ENCODE measurements around the gene KDM1A.

The KDM1A gene

GRCh38 chr1:23023174-23023845, 4.0 kb downstream of the KDM1A start:
- TF ChIP-seq, protein P1, sequence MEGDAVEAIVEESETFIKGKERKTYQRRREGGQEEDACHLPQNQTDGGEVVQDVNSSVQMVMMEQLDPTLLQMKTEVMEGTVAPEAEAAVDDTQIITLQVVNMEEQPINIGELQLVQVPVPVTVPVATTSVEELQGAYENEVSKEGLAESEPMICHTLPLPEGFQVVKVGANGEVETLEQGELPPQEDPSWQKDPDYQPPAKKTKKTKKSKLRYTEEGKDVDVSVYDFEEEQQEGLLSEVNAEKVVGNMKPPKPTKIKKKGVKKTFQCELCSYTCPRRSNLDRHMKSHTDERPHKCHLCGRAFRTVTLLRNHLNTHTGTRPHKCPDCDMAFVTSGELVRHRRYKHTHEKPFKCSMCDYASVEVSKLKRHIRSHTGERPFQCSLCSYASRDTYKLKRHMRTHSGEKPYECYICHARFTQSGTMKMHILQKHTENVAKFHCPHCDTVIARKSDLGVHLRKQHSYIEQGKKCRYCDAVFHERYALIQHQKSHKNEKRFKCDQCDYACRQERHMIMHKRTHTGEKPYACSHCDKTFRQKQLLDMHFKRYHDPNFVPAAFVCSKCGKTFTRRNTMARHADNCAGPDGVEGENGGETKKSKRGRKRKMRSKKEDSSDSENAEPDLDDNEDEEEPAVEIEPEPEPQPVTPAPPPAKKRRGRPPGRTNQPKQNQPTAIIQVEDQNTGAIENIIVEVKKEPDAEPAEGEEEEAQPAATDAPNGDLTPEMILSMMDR (IDR thresholded peaks at IDR 0.05): no peak
- TF ChIP-seq ZFX (IDR thresholded peaks at IDR 0.05; ENCODE audit: borderline replicate concordance): no peak
- no peak overlapping the region for H3K27ac ChIP-seq

DNA sequence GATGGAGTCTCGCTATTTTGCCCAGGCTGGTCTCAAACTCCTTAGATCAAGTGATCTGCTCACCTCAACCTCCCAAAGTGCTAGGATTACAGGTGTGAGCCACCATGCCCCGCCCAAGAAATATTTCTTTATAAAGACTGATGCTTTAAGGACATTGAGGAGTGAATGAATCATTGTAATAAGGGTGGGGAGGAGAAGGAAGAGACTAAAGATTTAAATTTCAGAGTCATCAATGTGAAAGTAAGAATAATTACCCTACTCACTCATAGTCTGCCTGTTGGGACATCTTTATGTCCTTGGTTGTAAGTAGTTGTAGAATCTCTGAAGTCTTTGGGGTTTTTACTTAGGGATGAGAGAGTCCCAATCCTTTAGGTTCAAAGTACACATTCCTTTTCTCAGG, 7.3 kb downstream of the KDM1A start:
- no peak overlapping the region for H3K27ac ChIP-seq
- TF ChIP-seq ZFX (IDR thresholded peaks at IDR 0.05; ENCODE audit: borderline replicate concordance): no peak
- TF ChIP-seq, protein P1 (IDR thresholded peaks at IDR 0.05): no peak

DNA sequence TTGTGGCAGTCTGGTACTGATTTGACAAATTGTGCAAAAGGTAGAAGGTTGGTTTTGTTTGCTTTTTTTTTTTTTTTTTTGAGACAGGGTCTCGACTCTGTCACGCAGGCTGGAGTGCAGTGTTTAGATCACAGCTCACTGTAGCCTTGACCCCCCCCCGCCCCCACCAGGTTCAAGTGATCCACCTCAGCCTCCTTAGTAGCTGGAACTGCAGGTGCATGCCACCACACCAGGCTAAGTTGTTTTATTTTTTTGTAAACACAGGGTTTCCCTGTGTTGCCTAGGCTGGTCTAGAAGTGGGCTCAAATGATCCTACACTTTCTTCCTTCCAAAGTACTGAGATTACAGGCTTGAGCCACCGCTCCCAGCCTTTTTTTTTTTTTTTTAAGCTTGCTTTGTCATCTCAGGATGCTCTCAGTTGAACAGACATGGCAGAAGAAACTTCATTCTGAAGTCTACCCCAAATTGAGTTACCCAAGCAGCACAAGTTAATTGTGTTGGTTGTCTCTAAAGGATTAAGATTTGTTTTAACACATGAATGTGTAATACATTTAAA, 8.2 kb downstream of the KDM1A start:
- TF ChIP-seq, protein P1 (IDR thresholded peaks at IDR 0.05): no peak
- no peak for TF ChIP-seq ZFX (IDR thresholded peaks at IDR 0.05; ENCODE audit: borderline replicate concordance)
- H3K27ac ChIP-seq: no peak overlapping the region

- H3K27ac ChIP-seq: no peak overlapping the region
- TF ChIP-seq, protein P1 (IDR thresholded peaks at IDR 0.05): no peak
- no peak for TF ChIP-seq ZFX (IDR thresholded peaks at IDR 0.05; ENCODE audit: borderline replicate concordance)
Observed at GRCh38 chr1:23029337-23029736, 10.1 kb downstream of the KDM1A start.

DNA sequence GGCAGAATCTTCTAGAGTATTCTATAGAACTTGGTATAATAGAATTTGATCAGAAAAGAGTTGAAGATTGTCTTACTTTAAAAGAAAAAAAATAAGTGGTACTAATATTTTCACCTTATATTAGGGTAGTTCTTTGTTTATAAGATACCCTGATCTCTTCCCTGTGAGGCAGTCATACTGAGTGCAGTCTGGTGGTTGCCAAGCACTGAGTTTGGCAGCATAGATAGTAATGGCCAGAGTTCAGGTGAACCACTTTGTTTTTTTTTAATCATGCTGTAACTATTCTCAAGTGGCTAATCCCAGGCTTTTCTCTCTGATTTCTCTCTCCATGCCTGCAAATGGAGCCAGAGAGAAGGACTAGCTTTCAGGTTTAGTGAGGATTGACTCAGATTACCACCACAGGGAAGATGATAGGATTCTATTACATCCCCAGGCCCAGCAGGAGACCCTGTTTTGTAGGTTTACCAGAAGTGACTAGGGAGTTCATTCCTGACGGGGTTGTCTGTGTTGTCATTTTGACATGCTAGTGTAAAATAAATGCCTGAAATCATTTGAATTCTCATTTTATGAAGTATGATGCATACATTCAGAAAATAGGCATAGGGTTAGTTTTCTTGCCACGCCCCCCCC, 16.7 kb downstream of the KDM1A start:
- TF ChIP-seq, protein P1 (IDR thresholded peaks at IDR 0.05): no peak
- no peak for TF ChIP-seq ZFX (IDR thresholded peaks at IDR 0.05; ENCODE audit: borderline replicate concordance)
- H3K27ac ChIP-seq: no peak overlapping the region

- no peak for TF ChIP-seq ZFX (IDR thresholded peaks at IDR 0.05; ENCODE audit: borderline replicate concordance)
- TF ChIP-seq, protein P1 (IDR thresholded peaks at IDR 0.05): no peak
- no peak overlapping the region for H3K27ac ChIP-seq
Observed at GRCh38 chr1:23037081-23037740, 17.9 kb downstream of the KDM1A start.
